CD4-positive, alpha-beta T cell (primary cell): Measurements from ENCODE around the gene WEE1. TPM values are rescaled to one million over a fixed set of nuclear protein-coding genes. Genes with fewer than 3 reads are reported as not detected.

Experiments used
- ATAC-seq: fragments of 200-7000 bp; cut with Tn5 transposase; one replicate; pipeline ENCODE4 v1.10.0; 2022; ENCODE audit warnings: mild to moderate bottlenecking; ENCODE audit not compliant: poor library complexity
- CTCF ChIA-PET: fragments of 350-600 bp; sonication (Branson Sonifier 250); formaldehyde crosslinking; loops from one replicate; lab custom pipeline; 2021; ENCODE audit warnings: antibody characterized with exemption, inconsistent platforms; lab: Charles Lee
- POLR2A ChIA-PET: fragments of 350-600 bp; sonication (Branson Sonifier 250); formaldehyde crosslinking; loops from one replicate; lab custom pipeline; 2021; ENCODE audit warnings: antibody characterized with exemption, inconsistent platforms; lab: Charles Lee
- DNase-seq, 14 experiments: peaks; one replicate each; pipeline ENCODE4 v3.0.0-alpha.2; 2013 to 2020; ENCODE audit warnings: mixed read lengths in 2 of 14
- H3K27ac ChIP-seq, 2 donors: one replicate each; pipeline versions ENCODE4 v1.5.1 to v1.7.0; 2013; ENCODE audit warnings: low read length in 2 of 2, low read depth in 1 of 2, mild to moderate bottlenecking in 1 of 2
- H3K27me3 ChIP-seq, 2 experiments: 1 replicate in 1 of 2; 2 replicates in 1 of 2; pipeline versions ENCODE4 v1.6.1 to v1.7.0; 2013; ENCODE audit warnings: low read length in 2 of 2, control low read depth in 1 of 2, mild to moderate bottlenecking in 1 of 2, moderate library complexity in 1 of 2; ENCODE audit not compliant: insufficient read depth in 2 of 2, control insufficient read depth in 1 of 2
- H3K36me3 ChIP-seq: one replicate; pipeline ENCODE4 v1.6.1; 2013; ENCODE audit warnings: low read length, control low read depth; ENCODE audit not compliant: insufficient read depth
- H3K4me1 ChIP-seq: one replicate; pipeline ENCODE4 v1.6.1; 2013; ENCODE audit warnings: low read length, control low read depth; ENCODE audit not compliant: insufficient read depth
- H3K4me3 ChIP-seq: one replicate; pipeline ENCODE4 v1.5.1; 2013; ENCODE audit warnings: mild to moderate bottlenecking, low read length, moderate library complexity
- H3K9me3 ChIP-seq, 2 experiments: 1 replicate in 1 of 2; 2 replicates in 1 of 2; pipeline versions ENCODE4 v1.6.1 to v1.7.0; 2013; ENCODE audit warnings: low read length in 2 of 2, mild to moderate bottlenecking in 2 of 2, control low read depth in 1 of 2, moderate library complexity in 1 of 2; ENCODE audit not compliant: control insufficient read depth in 1 of 2, insufficient read depth in 1 of 2
- H3K27ac Mint-ChIP-seq: one replicate; pipeline ENCODE4 v1.8.0; 2020; ENCODE audit warnings: mixed read lengths
- H3K27me3 Mint-ChIP-seq: one replicate; pipeline ENCODE4 v1.8.0; 2021; ENCODE audit warnings: mixed read lengths
- H3K36me3 Mint-ChIP-seq: one replicate; pipeline ENCODE4 v1.8.0; 2021; ENCODE audit warnings: low read depth, mixed read lengths
- H3K4me1 Mint-ChIP-seq: one replicate; pipeline ENCODE4 v1.8.0; 2021; ENCODE audit warnings: low read depth, mixed read lengths
- H3K4me3 Mint-ChIP-seq: one replicate; pipeline ENCODE4 v1.8.0; 2020; ENCODE audit warnings: mild to moderate bottlenecking, mixed read lengths
- H3K9me3 Mint-ChIP-seq: one replicate; pipeline ENCODE4 v1.8.0; 2020; ENCODE audit warnings: mixed read lengths
- CTCF ChIP-seq: fragments of 200-600 bp; IDR thresholded peaks from one replicate; pipeline ENCODE4 v1.8.0; 2022; ENCODE audit warnings: antibody characterized with exemption, mild to moderate bottlenecking
- intact Hi-C, 2 experiments: fragments of 100-400 bp; cut with DNase I in 1 of 2; cut with micrococcal nuclease in 1 of 2; formaldehyde crosslinking; loops; one replicate each; pipeline versions ENCODE4 v1.15.1 to v1.9.0; 2023 to 2025; cut with DNase I, micrococcal nuclease
- total RNA-seq, 174 experiments: library from RNA in 2 of 174; stranded (reverse) in 2 of 174; gene quantifications; one replicate each; pipeline ENCODE4 v1.2.3 and lab custom pipeline; 2021 to 2026

WEE1 gene
- total RNA-seq, 2 experiments from 2014 or later: 9.3 to 10.7 TPM

DNA sequence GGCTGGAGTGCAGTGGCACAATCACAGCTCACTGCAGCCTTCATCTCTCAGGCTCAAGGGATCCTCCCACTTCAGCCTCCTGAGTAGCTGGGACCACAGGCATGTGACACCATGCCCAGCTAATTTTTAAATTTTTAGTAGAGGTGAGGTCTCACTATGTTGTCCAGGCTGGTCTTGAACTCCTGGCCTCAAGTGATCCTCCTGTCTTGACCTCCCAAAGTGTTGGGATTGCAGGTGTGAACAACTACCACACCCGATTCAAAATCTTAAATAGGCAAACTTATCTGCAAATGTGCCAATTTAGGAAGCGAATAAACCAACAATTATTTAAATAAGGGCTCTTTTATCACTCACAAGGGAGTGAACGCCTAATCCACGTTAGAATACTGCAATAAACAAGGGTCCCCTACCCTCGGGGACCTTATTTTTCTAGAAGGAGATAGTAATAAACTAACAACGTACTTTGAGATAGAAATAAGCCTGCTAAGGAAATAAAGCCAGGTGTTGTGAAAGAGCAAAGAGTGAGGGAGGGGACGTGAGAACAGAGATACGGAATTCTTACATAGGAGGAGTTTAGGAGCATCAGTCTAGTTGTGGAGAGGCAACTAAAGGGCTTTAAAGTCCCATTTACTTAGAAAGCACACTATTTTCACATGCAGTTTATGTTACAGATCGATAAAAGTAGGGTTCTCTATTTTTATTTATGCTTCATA lies 3.0 kb upstream of the WEE1 start:
- ChIA-PET CTCF (interaction anchor here (4.2 kb wide), 1 partner anchor 43 kb away, joined by 31 read pairs; no protein-coding TSS in a partner anchor), POLR2A (no interaction called here)
- H3K27me3 Mint-ChIP-seq: peaks cover 9% of the 10 kb centered on the region
- Histone ChIP-seq H3K4me1 (peaks cover 33% of the 10 kb centered on the region), H3K4me3 (no peak overlapping the region), H3K36me3 (no peaks in the 10 kb centered on the region), H3K9me3 (peaks cover 0 to 4% of the 10 kb centered on the region in 2 experiments), H3K27ac (no peak overlapping the region), H3K27me3 (no peaks in the 10 kb centered on the region)
- no peak overlapping the region for H3K27ac Mint-ChIP-seq
- no peaks in the 10 kb centered on the region for H3K36me3 Mint-ChIP-seq
- peak overlapping the region; percentile 26 for H3K4me3 Mint-ChIP-seq
- H3K4me1 Mint-ChIP-seq: peaks cover 34% of the 10 kb centered on the region
- intact Hi-C loops: loop anchor here in 1 of 2 experiments (5.0 kb wide), 3 partner anchors 33 to 183 kb away; partner anchors contain the start of gene ZNF143
- ATAC-seq (no peak), DNase-seq (no peak)
- no peaks in the 10 kb centered on the region for H3K9me3 Mint-ChIP-seq
- TF ChIP-seq CTCF: no peak

- ChIA-PET CTCF (interaction anchor here (4.2 kb wide), 1 partner anchor 42 kb away, joined by 31 read pairs; no protein-coding TSS in a partner anchor), POLR2A (interaction anchor here (2.7 kb wide), 1 partner anchor 36 kb away, joined by 7 read pairs; no protein-coding TSS in a partner anchor)
- Mint-ChIP-seq H3K27ac (no peak overlapping the region), H3K27me3 (peaks cover 15% of the 10 kb centered on the region), H3K9me3 (no peaks in the 10 kb centered on the region), H3K4me3 (peak overlapping the region; percentile 90), H3K4me1 (peaks cover 33% of the 10 kb centered on the region), H3K36me3 (no peaks in the 10 kb centered on the region)
- ATAC-seq: no peak
- no peak overlapping the region for H3K4me3 ChIP-seq
- no peaks in the 10 kb centered on the region for H3K27me3 ChIP-seq
- H3K27ac ChIP-seq: no peak overlapping the region
- H3K36me3 ChIP-seq: no peaks in the 10 kb centered on the region
- H3K9me3 ChIP-seq: peaks cover 0 to 4% of the 10 kb centered on the region in 2 experiments
- peaks cover 32% of the 10 kb centered on the region for H3K4me1 ChIP-seq
- intact Hi-C loops: loop anchor here in 1 of 2 experiments (5.0 kb wide), 3 partner anchors 34 to 184 kb away; partner anchors contain the start of gene ZNF143
- no peak for DNase-seq
- no peak for TF ChIP-seq CTCF
Measured at GRCh38 chr11:9571071-9571762, 2.3 kb upstream of the WEE1 start.

GRCh38 chr11:9571763-9572115 lies 1.7 kb upstream of the WEE1 start:
- POLR2A ChIA-PET: interaction anchor here (2.7 kb wide), 1 partner anchor 37 kb away, joined by 7 read pairs; no protein-coding TSS in a partner anchor
- no peaks in the 10 kb centered on the region for H3K36me3 ChIP-seq
- peaks cover 15% of the 10 kb centered on the region for H3K27me3 Mint-ChIP-seq
- DNase-seq (no peak), ATAC-seq (no peak)
- no peaks in the 10 kb centered on the region for H3K36me3 Mint-ChIP-seq
- CTCF ChIA-PET: interaction anchor here (4.2 kb wide), 1 partner anchor 42 kb away, joined by 31 read pairs; no protein-coding TSS in a partner anchor
- H3K9me3 ChIP-seq: peaks cover 0 to 4% of the 10 kb centered on the region in 2 experiments
- H3K27me3 ChIP-seq: no peaks in the 10 kb centered on the region
- no peak overlapping the region for H3K4me3 ChIP-seq
- H3K4me1 Mint-ChIP-seq: peaks cover 35% of the 10 kb centered on the region
- no peak overlapping the region for H3K27ac ChIP-seq
- no peaks in the 10 kb centered on the region for H3K9me3 Mint-ChIP-seq
- H3K27ac Mint-ChIP-seq: no peak overlapping the region
- no peak for TF ChIP-seq CTCF
- peak overlapping the region; percentile 90 for H3K4me3 Mint-ChIP-seq
- intact Hi-C loops: loop anchor here in 1 of 2 experiments (5.0 kb wide), 3 partner anchors 34 to 184 kb away; partner anchors contain the start of gene ZNF143
- peaks cover 32% of the 10 kb centered on the region for H3K4me1 ChIP-seq
